Mammary epithelial cell (primary cell): Measurements from ENCODE around the gene FAM120AOS.

Experiments used
- EZH2 ChIP-seq: IDR thresholded peaks from 2 replicates; pipeline ENCODE4 v1.6.1; 2012; ENCODE audit warnings: low read length, inconsistent platforms, borderline replicate concordance
- TF ChIP-seq, protein P1 (sequence below), 2 donors: IDR thresholded peaks in 1 of 2; conservative IDR thresholded peaks in 1 of 2; 2 replicates each; pipeline ENCODE4 v1.5.1; 2011 to 2012; ENCODE audit warnings: inconsistent platforms in 2 of 2, low read length in 2 of 2, mild to moderate bottlenecking in 2 of 2, control low read depth in 1 of 2, low read depth in 1 of 2; ENCODE audit not compliant: insufficient read depth in 1 of 2; ENCODE audit errors: extremely low read depth in 1 of 2

DNA sequence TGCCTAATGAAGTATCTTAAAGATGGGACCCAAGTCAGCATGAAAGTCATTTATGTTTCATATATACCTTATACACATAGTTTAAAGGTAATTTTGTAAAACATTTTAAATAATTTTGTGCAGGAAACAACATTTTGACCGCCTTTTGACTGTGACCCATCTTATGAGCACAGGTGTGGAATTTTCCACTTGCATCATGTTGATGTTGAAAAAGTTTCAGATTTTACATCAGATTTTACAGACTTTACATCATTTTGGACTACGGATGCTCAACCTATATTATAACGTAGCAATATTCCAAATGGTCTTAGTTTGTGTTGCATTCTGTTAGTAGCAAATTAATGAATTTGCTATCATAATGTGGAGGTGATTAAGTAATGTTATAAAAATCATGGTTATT is 21.7 kb upstream of the FAM120AOS start:
- TF ChIP-seq EZH2 = no peak
- TF ChIP-seq, protein P1, sequence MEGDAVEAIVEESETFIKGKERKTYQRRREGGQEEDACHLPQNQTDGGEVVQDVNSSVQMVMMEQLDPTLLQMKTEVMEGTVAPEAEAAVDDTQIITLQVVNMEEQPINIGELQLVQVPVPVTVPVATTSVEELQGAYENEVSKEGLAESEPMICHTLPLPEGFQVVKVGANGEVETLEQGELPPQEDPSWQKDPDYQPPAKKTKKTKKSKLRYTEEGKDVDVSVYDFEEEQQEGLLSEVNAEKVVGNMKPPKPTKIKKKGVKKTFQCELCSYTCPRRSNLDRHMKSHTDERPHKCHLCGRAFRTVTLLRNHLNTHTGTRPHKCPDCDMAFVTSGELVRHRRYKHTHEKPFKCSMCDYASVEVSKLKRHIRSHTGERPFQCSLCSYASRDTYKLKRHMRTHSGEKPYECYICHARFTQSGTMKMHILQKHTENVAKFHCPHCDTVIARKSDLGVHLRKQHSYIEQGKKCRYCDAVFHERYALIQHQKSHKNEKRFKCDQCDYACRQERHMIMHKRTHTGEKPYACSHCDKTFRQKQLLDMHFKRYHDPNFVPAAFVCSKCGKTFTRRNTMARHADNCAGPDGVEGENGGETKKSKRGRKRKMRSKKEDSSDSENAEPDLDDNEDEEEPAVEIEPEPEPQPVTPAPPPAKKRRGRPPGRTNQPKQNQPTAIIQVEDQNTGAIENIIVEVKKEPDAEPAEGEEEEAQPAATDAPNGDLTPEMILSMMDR (conservative IDR thresholded peaks at IDR 0.05 in 1 of 2, IDR thresholded peaks at IDR 0.05 in 1 of 2; ENCODE audit: extremely low read depth in 1 of 2, insufficient read depth in 1 of 2, low read depth in 1 of 2, low read length in 2 of 2) = no peak
